Right atrium auricular region (tissue), 2 donors: ENCODE data around the gene SSTR5. TPM values are rescaled to one million over a fixed set of nuclear protein-coding genes. Genes with fewer than 3 reads are reported as not detected.

Source experiments
- DNase-seq: peaks from one replicate; pipeline ENCODE4 v3.0.0-alpha.2; 2019; ENCODE audit warnings: low spot score
- H3K27ac ChIP-seq, 2 donors: fragments of 200-600 bp; sonication (generic); 1 replicate in 1 of 2; 2 replicates in 1 of 2; pipeline ENCODE4 v1.5.1; 2016 to 2019
- H3K27me3 ChIP-seq, 2 donors: fragments of 200-600 bp; sonication (generic); one replicate each; pipeline versions ENCODE4 v1.5.1 to v1.6.0; 2017 to 2019
- H3K36me3 ChIP-seq: fragments of 200-600 bp; sonication (generic); one replicate; pipeline ENCODE4 v1.5.1; 2016
- H3K4me1 ChIP-seq, 2 donors: fragments of 200-600 bp; sonication (generic); one replicate each; pipeline versions ENCODE4 v1.5.1 to v1.6.0; 2017 to 2019
- H3K4me3 ChIP-seq, 2 donors: fragments of 200-600 bp; sonication (generic); 1 replicate in 1 of 2; 2 replicates in 1 of 2; pipeline ENCODE4 v1.5.1; 2017 to 2019; ENCODE audit warnings: mild to moderate bottlenecking in 1 of 2, moderate library complexity in 1 of 2
- H3K9me3 ChIP-seq, 2 donors: fragments of 200-600 bp; sonication (generic); one replicate each; pipeline ENCODE4 v1.5.1; 2019
- CTCF ChIP-seq, 2 donors: fragments of 200-600 bp; sonication (generic); IDR thresholded peaks; one replicate each; pipeline ENCODE4 v1.5.1; 2019; ENCODE audit warnings: antibody characterized with exemption in 2 of 2
- total RNA-seq, 2 donors: library from RNA; depleted of rRNA; stranded (reverse); fragments of >200 nt; gene quantifications; one replicate each; pipeline ENCODE4 v1.1.0, GENCODE V29; 2016

SSTR5 gene
- total RNA-seq, 2 donors from 2014 or later: 2.7 to 14.1 TPM

GRCh38 chr16:1037394-1038257 is 34.9 kb upstream of the SSTR5 start:
- Histone ChIP-seq H3K9me3 (no peaks in the 10 kb centered on the region), H3K36me3 (no peaks in the 10 kb centered on the region), H3K27ac (no peak overlapping the region), H3K4me1 (no peaks in the 10 kb centered on the region), H3K27me3 (no peaks in the 10 kb centered on the region), H3K4me3 (no peak overlapping the region)
- TF ChIP-seq CTCF (IDR thresholded peaks at IDR 0.05): no peak
- DNase-seq: no peak

- H3K4me1 ChIP-seq: peaks cover 0 to 4% of the 10 kb centered on the region in 2 donors
- H3K27ac ChIP-seq: no peak overlapping the region
- TF ChIP-seq CTCF (IDR thresholded peaks at IDR 0.05): no peak
- DNase-seq: no peak
- no peak overlapping the region for H3K4me3 ChIP-seq
- H3K27me3 ChIP-seq: no peaks in the 10 kb centered on the region
- H3K36me3 ChIP-seq: no peaks in the 10 kb centered on the region
- no peaks in the 10 kb centered on the region for H3K9me3 ChIP-seq
These were observed 33.6 kb upstream of the SSTR5 start for GRCh38 chr16:1038932-1039331.

- Histone ChIP-seq H3K36me3 (no peaks in the 10 kb centered on the region), H3K27me3 (no peaks in the 10 kb centered on the region), H3K9me3 (no peaks in the 10 kb centered on the region), H3K4me1 (peaks cover 0 to 12% of the 10 kb centered on the region in 2 donors), H3K4me3 (no peak overlapping the region), H3K27ac (no peak overlapping the region)
- no peak for DNase-seq
- TF ChIP-seq CTCF (IDR thresholded peaks at IDR 0.05): no peak
These were observed 32.8 kb upstream of the SSTR5 start for GRCh38 chr16:1039762-1040161.

GRCh38 chr16:1040346-1040745 is 32.2 kb upstream of the SSTR5 start:
- H3K36me3 ChIP-seq: no peaks in the 10 kb centered on the region
- no peak for TF ChIP-seq CTCF (IDR thresholded peaks at IDR 0.05)
- no peaks in the 10 kb centered on the region for H3K27me3 ChIP-seq
- no peak overlapping the region for H3K4me3 ChIP-seq
- DNase-seq: no peak
- H3K4me1 ChIP-seq: peaks cover 0 to 18% of the 10 kb centered on the region in 2 donors
- H3K27ac ChIP-seq: no peak overlapping the region
- no peaks in the 10 kb centered on the region for H3K9me3 ChIP-seq

GRCh38 chr16:1042049-1042744 is 30.4 kb upstream of the SSTR5 start:
- Histone ChIP-seq H3K36me3 (no peaks in the 10 kb centered on the region), H3K4me3 (no peak overlapping the region), H3K9me3 (no peaks in the 10 kb centered on the region), H3K27ac (no peak overlapping the region), H3K27me3 (no peaks in the 10 kb centered on the region), H3K4me1 (peaks cover 0 to 19% of the 10 kb centered on the region in 2 donors)
- DNase-seq: no peak
- TF ChIP-seq CTCF (IDR thresholded peaks at IDR 0.05): no peak
